Raji (cell line): ENCODE data around the gene DENND1A.

Experiments used
- POLR2A ChIP-seq: IDR thresholded peaks from 2 replicates; pipeline ENCODE4 v1.6.1; 2011; ENCODE audit warnings: low read depth, low read length, control low read depth; ENCODE audit not compliant: insufficient read depth

Gene DENND1A

GRCh38 chr9:123927625-123928532 is 2.0 kb downstream of the DENND1A start:
- TF ChIP-seq POLR2A = no peak

GRCh38 chr9:123926941-123927340 is 3.0 kb downstream of the DENND1A start:
- TF ChIP-seq POLR2A = no peak

- TF ChIP-seq POLR2A = no peak
Observed at GRCh38 chr9:123925819-123926218, 4.1 kb downstream of the DENND1A start.

- no peak for TF ChIP-seq POLR2A
Observed at GRCh38 chr9:123925161-123925560, 4.8 kb downstream of the DENND1A start.

GRCh38 chr9:123924727-123925126 is 5.2 kb downstream of the DENND1A start:
- no peak for TF ChIP-seq POLR2A

GRCh38 chr9:123923884-123924283 is 6.0 kb downstream of the DENND1A start:
- TF ChIP-seq POLR2A = no peak

GRCh38 chr9:123923377-123923776 is 6.5 kb downstream of the DENND1A start:
- TF ChIP-seq POLR2A = no peak

- no peak for TF ChIP-seq POLR2A
Observed at GRCh38 chr9:123922911-123923310, 7.0 kb downstream of the DENND1A start.

- TF ChIP-seq POLR2A = no peak
Observed at GRCh38 chr9:123922431-123922830, 7.5 kb downstream of the DENND1A start.

GRCh38 chr9:123914517-123915196 is 15.3 kb downstream of the DENND1A start:
- TF ChIP-seq POLR2A = no peak

- TF ChIP-seq POLR2A = no peak
Observed at GRCh38 chr9:123912167-123912897, 17.6 kb downstream of the DENND1A start.

GRCh38 chr9:123911024-123911423 is 18.9 kb downstream of the DENND1A start:
- TF ChIP-seq POLR2A = no peak

- no peak for TF ChIP-seq POLR2A
Observed at GRCh38 chr9:123894822-123895221, 35.1 kb downstream of the DENND1A start.

- no peak for TF ChIP-seq POLR2A
Observed at GRCh38 chr9:123893831-123894460, 36.0 kb downstream of the DENND1A start.

- no peak for TF ChIP-seq POLR2A
Observed at GRCh38 chr9:123893115-123893514, 36.8 kb downstream of the DENND1A start.
